Tibial nerve (tissue), 4 donors: Measurements from ENCODE around the gene ISL2.

Experiments
- CTCF ChIP-seq, 5 experiments: fragments of 200-600 bp in 3 of 5; fragments of 450-650 bp in 2 of 5; sonication (generic) in 3 of 5; IDR thresholded peaks; one replicate each; pipeline ENCODE4 v1.5.1; 2016 to 2019; ENCODE audit warnings: antibody characterized with exemption in 5 of 5, mild to moderate bottlenecking in 3 of 5, moderate library complexity in 2 of 5
- EP300 ChIP-seq, 2 donors: sonication (generic); formaldehyde crosslinking; IDR thresholded peaks; one replicate each; pipeline ENCODE4 v1.6.1; 2017; ENCODE audit warnings: antibody characterized with exemption in 2 of 2, mild to moderate bottlenecking in 1 of 2
- POLR2A ChIP-seq, 2 donors: fragments of 450-650 bp; IDR thresholded peaks; one replicate each; pipeline ENCODE4 v1.6.1; 2017; ENCODE audit warnings: antibody characterized with exemption in 2 of 2, mild to moderate bottlenecking in 2 of 2, moderate library complexity in 2 of 2

- TF ChIP-seq CTCF (IDR thresholded peaks at IDR 0.05) (no peak), POLR2A (IDR thresholded peaks at IDR 0.05) (no peak), EP300 (IDR thresholded peaks at IDR 0.05) (no peak)
These were observed 10.3 kb downstream of the ISL2 start for GRCh38 chr15:76346669-76347481.
